Heart right ventricle (tissue), 16 donors: Measurements from ENCODE around the gene SSH2. TPM values are rescaled to one million over a fixed set of nuclear protein-coding genes. Genes with fewer than 3 reads are reported as not detected.

Experiments
- ATAC-seq, 8 donors: fragments of 200-7000 bp; cut with Tn5 transposase; one replicate each; pipeline ENCODE4 v1.9.1; 2020; ENCODE audit warnings: mild to moderate bottlenecking in 8 of 8, moderate library complexity in 8 of 8, moderate number of reproducible peaks in 1 of 8
- DNase-seq, 2 donors: peaks; one replicate each; pipeline ENCODE4 v3.0.0-alpha.2; 2020
- H3K27ac ChIP-seq, 10 donors: fragments of 200-600 bp; sonication (generic) in 2 of 10; one replicate each; pipeline versions ENCODE4 v1.5.0 to v1.8.0; 2020 to 2022; ENCODE audit warnings: mild to moderate bottlenecking in 3 of 10
- H3K27me3 ChIP-seq, 7 donors: fragments of 200-600 bp; one replicate each; pipeline ENCODE4 v1.8.0; 2021 to 2022; ENCODE audit warnings: mild to moderate bottlenecking in 2 of 7
- H3K36me3 ChIP-seq, 9 donors: fragments of 200-600 bp; sonication (generic) in 1 of 9; one replicate each; pipeline versions ENCODE4 v1.5.0 to v1.8.0; 2020 to 2022; ENCODE audit warnings: mild to moderate bottlenecking in 2 of 9
- H3K4me1 ChIP-seq, 9 donors: fragments of 200-600 bp; sonication (generic) in 1 of 9; one replicate each; pipeline versions ENCODE4 v1.5.0 to v1.8.0; 2020 to 2022; ENCODE audit warnings: mild to moderate bottlenecking in 4 of 9
- H3K4me3 ChIP-seq, 10 donors: fragments of 200-600 bp; sonication (generic) in 2 of 10; one replicate each; pipeline versions ENCODE4 v1.5.0 to v1.8.0; 2020 to 2022; ENCODE audit warnings: mild to moderate bottlenecking in 7 of 10, moderate library complexity in 2 of 10
- H3K9me3 ChIP-seq, 11 donors: fragments of 200-600 bp in 10 of 11; sonication (generic) in 2 of 11; one replicate each; pipeline versions ENCODE4 v1.5.0 to v1.8.0; 2013 to 2022; ENCODE audit warnings: mild to moderate bottlenecking in 2 of 11, control low read depth in 1 of 11, moderate library complexity in 1 of 11
- WGBS, 2 donors: extraction: QIAGEN DNeasy Blood & Tissue Kit; methylation state at CpG; one replicate each; pipeline ENCODE4 v1.1.7; 2013; ENCODE audit warnings: inconsistent platforms in 1 of 2; 5-methylcytosine and 5-hydroxymethylcytosine counted together
- intact Hi-C, 10 donors: fragments of 100-400 bp; cut with DNase I; formaldehyde crosslinking; loops; one replicate each; pipeline versions ENCODE4 v1.11.1 to v1.14.2; 2022
- polyA plus RNA-seq, 2 donors: library from polyadenylated mRNA; stranded (reverse); fragments of 200-250 nt; gene quantifications; one replicate each; pipeline ENCODE4 v1.2.3, GENCODE V29; 2013
- total RNA-seq, 10 donors: library from RNA; stranded (reverse); fragmentation: NEBNext Ultra II Directional in 3 of 10; extraction: Animal tissue kit (Norgen Biotek cat#: 25700) in 3 of 10; gene quantifications; one replicate each; pipeline versions ENCODE4 v1.2.1 to v1.2.4, GENCODE V29; 2021 to 2023
- TF ChIP-seq, protein P1 (sequence below), 9 donors: fragments of 200-600 bp; sonication (generic) in 2 of 9; IDR thresholded peaks; one replicate each; pipeline versions ENCODE4 v1.5.0 to v1.8.0; 2021 to 2022; ENCODE audit warnings: antibody characterized with exemption in 9 of 9, mild to moderate bottlenecking in 5 of 9, moderate library complexity in 1 of 9
- donor health status: Arrhythmogenic right ventricular cardiomyopathy.
- donor health status: ischemic (EF 13 %, LVEDD 7.1; RV severe dilation, severe dysfunction).
- donor health status: healthy with polysubstance abuse.
- donor health status: DM: no; HTN: yes; CAD: no.
- donor health status: DM: no; HTN: no; CAD: no.
- donor health status: ischemic (EF 25% LVEDD 6.9; RV normal size, moderate dysfunction).
- donor health status: ischemic (EF 25% LVEDD 5.7; RV mildly dilated, moderate dysfunction).
- donor health status: healthy.
- donor health status: DM: yes; HTN: yes; CAD: no.
- donor health status: Ischemic cardiomyopathy.
- donor health status: ischemic (EF 35%, LVEDD 5.7; RV mildly dilated, moderate dysfunction).
- donor health status: nonischemic (EF 11% LVEDD 7.7; RV severe dilation, severe dysfunction).
- donor health status: DM: yes; HTN: yes; CAD: no.
- donor health status: PGD.
- donor health status: ischemic (EF 29% LVEDD 5.4; RV normal size, mild dysfunction).
- donor health status: nonischemic (EF 23%, LVEDD 6.1; RV moderate dilation, normal function).

Gene SSH2
- total and polyA plus RNA-seq, 12 donors: 17.9 to 42.9 (median 34.3) TPM

DNA sequence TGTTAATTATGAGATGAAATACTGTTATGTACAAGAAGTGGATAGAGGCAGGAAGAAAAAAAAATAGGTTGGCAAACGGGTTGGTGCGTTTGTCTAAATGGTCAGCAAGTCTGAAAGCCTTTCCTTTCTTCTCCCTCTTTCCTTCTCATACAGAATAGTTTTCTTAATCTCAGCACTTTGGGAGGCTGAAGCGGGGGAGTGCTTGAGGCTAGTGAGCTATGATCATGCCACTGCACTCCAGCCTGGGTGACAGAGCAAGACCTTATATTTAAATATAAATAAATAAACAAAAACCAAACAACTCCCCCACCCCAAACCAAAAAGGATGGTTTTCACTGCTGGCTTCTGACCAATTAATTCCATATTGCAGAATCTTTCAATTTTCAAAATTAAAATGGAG lies 232.7 kb downstream of the SSH2 start:
- intact Hi-C loops: no loop called here
- TF ChIP-seq, protein P1, sequence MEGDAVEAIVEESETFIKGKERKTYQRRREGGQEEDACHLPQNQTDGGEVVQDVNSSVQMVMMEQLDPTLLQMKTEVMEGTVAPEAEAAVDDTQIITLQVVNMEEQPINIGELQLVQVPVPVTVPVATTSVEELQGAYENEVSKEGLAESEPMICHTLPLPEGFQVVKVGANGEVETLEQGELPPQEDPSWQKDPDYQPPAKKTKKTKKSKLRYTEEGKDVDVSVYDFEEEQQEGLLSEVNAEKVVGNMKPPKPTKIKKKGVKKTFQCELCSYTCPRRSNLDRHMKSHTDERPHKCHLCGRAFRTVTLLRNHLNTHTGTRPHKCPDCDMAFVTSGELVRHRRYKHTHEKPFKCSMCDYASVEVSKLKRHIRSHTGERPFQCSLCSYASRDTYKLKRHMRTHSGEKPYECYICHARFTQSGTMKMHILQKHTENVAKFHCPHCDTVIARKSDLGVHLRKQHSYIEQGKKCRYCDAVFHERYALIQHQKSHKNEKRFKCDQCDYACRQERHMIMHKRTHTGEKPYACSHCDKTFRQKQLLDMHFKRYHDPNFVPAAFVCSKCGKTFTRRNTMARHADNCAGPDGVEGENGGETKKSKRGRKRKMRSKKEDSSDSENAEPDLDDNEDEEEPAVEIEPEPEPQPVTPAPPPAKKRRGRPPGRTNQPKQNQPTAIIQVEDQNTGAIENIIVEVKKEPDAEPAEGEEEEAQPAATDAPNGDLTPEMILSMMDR (IDR thresholded peaks at IDR 0.05): no peak
- Histone ChIP-seq H3K27me3 (no peaks in the 10 kb centered on the region), H3K4me3 (no peak overlapping the region), H3K36me3 (peaks cover 0 to 91% (median 10%) of the 10 kb centered on the region in 9 donors), H3K9me3 (no peaks in the 10 kb centered on the region), H3K4me1 (peaks cover 12 to 61% (median 29%) of the 10 kb centered on the region in 9 donors), H3K27ac (peak overlapping the region; percentile 11 to 72 (median 61))
- no peak for DNase-seq
- 60 to 72% methylated on average over 3 of the region's 3 CpGs for WGBS, 2 donors
- ATAC-seq: no peak

DNA sequence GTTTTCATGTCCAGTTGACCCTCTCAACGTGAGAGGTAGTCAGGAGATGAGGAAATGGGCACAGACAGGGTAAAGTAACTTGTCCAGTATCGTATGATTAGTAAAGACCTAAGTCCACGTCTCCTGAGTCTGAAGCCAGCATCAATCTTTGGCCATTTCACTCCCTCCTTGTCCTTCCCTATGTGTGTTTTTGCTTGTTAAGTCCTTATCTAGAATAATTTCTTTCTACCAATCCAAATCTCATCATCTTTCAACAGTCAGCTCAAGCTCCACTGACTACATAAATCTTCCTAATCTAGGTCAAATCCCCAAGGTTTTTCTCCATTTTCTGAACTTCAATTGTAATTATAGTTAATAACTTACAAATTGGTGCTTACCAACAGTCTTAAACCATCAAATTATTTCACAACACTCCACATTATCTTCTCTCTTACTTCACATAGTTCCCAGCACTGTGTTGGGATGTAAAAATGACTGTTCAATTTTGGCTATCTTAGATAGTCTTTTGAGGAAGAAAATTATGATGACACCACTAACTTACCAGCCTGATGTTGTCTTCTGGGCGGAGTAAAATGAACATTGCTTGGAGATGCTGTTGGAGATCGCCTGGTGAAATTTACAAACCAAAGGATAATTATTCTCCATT lies 235.0 kb downstream of the SSH2 start:
- TF ChIP-seq, protein P1 (IDR thresholded peaks at IDR 0.05): no peak
- DNase-seq: no peak
- Histone ChIP-seq H3K27me3 (no peaks in the 10 kb centered on the region), H3K9me3 (no peaks in the 10 kb centered on the region), H3K4me1 (peaks cover 12 to 72% (median 40%) of the 10 kb centered on the region in 9 donors), H3K27ac (peak overlapping the region in 5 of 10 donors; percentile 18 to 60 (median 24)), H3K4me3 (no peak overlapping the region), H3K36me3 (peaks cover 0 to 68% (median 0%) of the 10 kb centered on the region in 9 donors)
- intact Hi-C loops: no loop called here
- ATAC-seq: peak in 2 of 8 donors; percentile 63 to 83
- WGBS, 2 donors: 75 to 80% methylated on average over 5 of the region's 5 CpGs

DNA sequence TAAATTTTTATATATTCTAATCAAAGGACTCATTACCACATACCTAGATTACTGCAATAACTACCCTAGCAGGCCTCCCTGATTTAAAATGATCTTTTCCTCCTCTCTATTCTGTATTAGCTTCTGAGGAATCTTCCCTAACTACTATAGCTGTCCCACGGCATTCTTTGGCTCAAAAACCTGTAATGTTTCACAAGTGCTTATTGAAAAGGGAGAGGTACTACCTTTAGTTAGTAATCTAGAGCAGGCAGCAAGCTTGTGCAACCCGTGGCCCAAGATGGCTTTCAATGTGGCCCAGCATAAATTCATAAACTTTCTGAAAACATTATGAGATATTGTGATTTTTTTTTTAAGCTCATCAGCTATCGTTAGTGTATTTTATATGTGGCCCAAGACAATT lies 236.3 kb downstream of the SSH2 start:
- no peaks in the 10 kb centered on the region for H3K9me3 ChIP-seq
- ATAC-seq (no peak), DNase-seq (no peak)
- H3K36me3 ChIP-seq: peaks cover 0 to 61% (median 0%) of the 10 kb centered on the region in 9 donors
- intact Hi-C loops: no loop called here
- TF ChIP-seq, protein P1 (IDR thresholded peaks at IDR 0.05): no peak
- no peaks in the 10 kb centered on the region for H3K27me3 ChIP-seq
- peak overlapping the region in 2 of 10 donors; percentile 38 to 73 for H3K27ac ChIP-seq
- H3K4me3 ChIP-seq: no peak overlapping the region
- 78 to 83% methylated on average over 3 of the region's 3 CpGs for WGBS, 2 donors
- peaks cover 5 to 59% (median 31%) of the 10 kb centered on the region in 9 donors for H3K4me1 ChIP-seq

DNA sequence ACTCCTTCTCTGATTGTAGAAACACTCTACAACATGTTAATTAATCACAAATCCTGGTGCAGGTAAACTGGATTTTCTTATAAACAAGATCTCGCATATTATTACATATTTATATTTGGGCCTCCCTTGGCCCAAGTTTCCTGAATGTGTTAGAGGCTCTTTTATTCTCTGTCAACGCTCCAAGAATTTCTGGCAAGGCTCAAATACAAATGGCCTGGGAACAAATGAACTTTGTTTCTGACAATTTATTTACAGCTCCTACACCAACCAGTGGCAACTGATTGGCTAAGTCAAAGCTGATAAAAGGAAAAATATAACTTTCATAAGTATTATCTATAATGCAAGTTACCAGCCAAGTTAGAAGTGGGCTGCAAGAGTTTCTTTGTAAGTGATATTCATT lies 242.4 kb downstream of the SSH2 start:
- ATAC-seq: peak in 7 of 8 donors; percentile 39 to 67 (median 56)
- DNase-seq: peak in 1 of 2 donors; percentile 43
- Histone ChIP-seq H3K27ac (peak overlapping the region; percentile 2 to 74 (median 38)), H3K9me3 (no peaks in the 10 kb centered on the region), H3K4me1 (peaks cover 2 to 61% (median 48%) of the 10 kb centered on the region in 9 donors), H3K4me3 (no peak overlapping the region), H3K27me3 (no peaks in the 10 kb centered on the region), H3K36me3 (peaks cover 0 to 44% (median 0%) of the 10 kb centered on the region in 9 donors)
- WGBS, 2 donors: 10 to 16% methylated on average over 2 of the region's 2 CpGs
- TF ChIP-seq, protein P1 (IDR thresholded peaks at IDR 0.05): no peak
- intact Hi-C loops: loop anchor here in 4 of 10 donors (5.0 to 10.0 kb wide), 5 partner anchors 35 to 67 kb away; no protein-coding TSS in a partner anchor
